Limb (tissue), 2 donors: ENCODE measurements around the gene SGPP2.

ENCODE experiments used
- DNase-seq, 2 donors: peaks; one replicate each; pipeline ENCODE4 v3.0.0-alpha.2; 2016; ENCODE audit errors: extremely low spot score in 2 of 2

The SGPP2 gene

GRCh38 chr2:222522082-222522481 lies 97.7 kb downstream of the SGPP2 start:
- no peak for DNase-seq

- DNase-seq: no peak
Measured at GRCh38 chr2:222523783-222524544, 99.6 kb downstream of the SGPP2 start.

GRCh38 chr2:222525811-222526210 lies 101.5 kb downstream of the SGPP2 start:
- DNase-seq: no peak

GRCh38 chr2:222526480-222527277 lies 102.3 kb downstream of the SGPP2 start:
- no peak for DNase-seq

GRCh38 chr2:222532315-222532714 lies 108.0 kb downstream of the SGPP2 start:
- no peak for DNase-seq

- DNase-seq: no peak
Measured at GRCh38 chr2:222535477-222535876, 111.1 kb downstream of the SGPP2 start.

- no peak for DNase-seq
Measured at GRCh38 chr2:222538535-222538934, 114.2 kb downstream of the SGPP2 start.

- DNase-seq: no peak
Measured at GRCh38 chr2:222544661-222545060, 120.3 kb downstream of the SGPP2 start.

- DNase-seq: no peak
Measured at GRCh38 chr2:222545823-222546795, 121.8 kb downstream of the SGPP2 start.

- DNase-seq: no peak
Measured at GRCh38 chr2:222547083-222547482, 122.7 kb downstream of the SGPP2 start.

GRCh38 chr2:222548992-222549391 lies 124.6 kb downstream of the SGPP2 start:
- DNase-seq: no peak

GRCh38 chr2:222554517-222554916 lies 130.2 kb downstream of the SGPP2 start:
- DNase-seq: no peak

- DNase-seq: no peak
Measured at GRCh38 chr2:222561151-222561550, 136.8 kb downstream of the SGPP2 start.

- DNase-seq: peak; percentile 45 to 51
Measured at GRCh38 chr2:222561817-222562645, 137.7 kb downstream of the SGPP2 start.

GRCh38 chr2:222563106-222563718 lies 138.9 kb downstream of the SGPP2 start:
- no peak for DNase-seq

GRCh38 chr2:222563936-222564335 lies 139.6 kb downstream of the SGPP2 start:
- no peak for DNase-seq

GRCh38 chr2:222566229-222566628 lies 141.9 kb downstream of the SGPP2 start:
- DNase-seq: no peak

GRCh38 chr2:222568865-222569264 lies 144.5 kb downstream of the SGPP2 start:
- DNase-seq: peak; percentile 43 to 53

GRCh38 chr2:222569826-222570225 lies 145.5 kb downstream of the SGPP2 start:
- no peak for DNase-seq

- DNase-seq: no peak
Measured at GRCh38 chr2:222572264-222572721, 147.9 kb downstream of the SGPP2 start.
